Prostate gland (tissue), 2 donors: Measurements from ENCODE around the gene CDH24.

Experiments used
- CTCF ChIP-seq, 4 experiments: fragments of 200-600 bp in 2 of 4; fragments of 450-650 bp in 2 of 4; sonication (generic) in 2 of 4; IDR thresholded peaks; 1 replicate in 3 of 4; 2 replicates in 1 of 4; pipeline ENCODE4 v1.5.1; 2016 to 2019; ENCODE audit warnings: antibody characterized with exemption in 4 of 4, mild to moderate bottlenecking in 2 of 4, moderate library complexity in 2 of 4
- POLR2A ChIP-seq: fragments of 450-650 bp; IDR thresholded peaks from one replicate; pipeline ENCODE4 v1.6.1; 2016; ENCODE audit warnings: antibody characterized with exemption, mild to moderate bottlenecking

DNA sequence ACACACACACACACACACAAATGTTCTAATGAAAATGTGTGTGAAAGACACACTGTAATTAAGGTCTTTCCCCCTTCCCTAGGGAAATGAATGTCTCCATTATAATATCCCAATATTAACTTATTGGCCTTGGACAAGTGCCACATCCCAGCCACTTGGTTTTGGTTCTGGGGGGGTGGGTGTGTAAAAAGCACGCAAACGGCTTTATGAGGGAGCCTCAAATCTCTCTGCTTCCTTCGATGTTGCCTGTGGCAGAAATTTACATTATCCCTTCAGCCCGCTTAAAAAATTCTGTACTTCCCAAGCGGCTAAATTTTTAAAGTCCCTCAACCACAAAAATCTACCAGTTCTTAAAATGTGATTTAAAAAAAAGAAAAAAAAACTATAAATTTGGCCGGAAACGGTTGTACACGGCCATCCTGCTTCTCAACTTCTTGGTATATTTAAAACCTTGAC, 47.8 kb downstream of the CDH24 start:
- TF ChIP-seq CTCF (IDR thresholded peaks at IDR 0.05) (no peak), POLR2A (no peak)
